HAP-1 (cell line): Measurements from ENCODE around the gene PLPP7.

Source experiments
- DNase-seq, 2 experiments: peaks; one replicate each; pipeline ENCODE4 v3.0.0-alpha.2; 2016 to 2020; ENCODE audit warnings: low spot score in 2 of 2
- H3K27me3 ChIP-seq: fragments of 250-450 bp; sonication (Bioruptor Pico); 2 replicates; pipeline ENCODE4 v1.5.1; 2020; ENCODE audit warnings: low read depth, mild to moderate bottlenecking, moderate library complexity
- H3K36me3 ChIP-seq: fragments of 250-450 bp; sonication (Bioruptor Pico); replicated peaks from 2 replicates; pipeline ENCODE4 v1.5.1; 2020; ENCODE audit warnings: mild to moderate bottlenecking
- H3K4me1 ChIP-seq: fragments of 250-450 bp; sonication (Bioruptor Pico); 2 replicates; pipeline ENCODE4 v1.5.1; 2020; ENCODE audit warnings: mild to moderate bottlenecking
- H3K4me3 ChIP-seq: fragments of 250-450 bp; sonication (Bioruptor Pico); 2 replicates; pipeline ENCODE4 v1.5.1; 2020; ENCODE audit warnings: mild to moderate bottlenecking, moderate library complexity
- H3K9me3 ChIP-seq: fragments of 250-450 bp; sonication (Bioruptor Pico); 2 replicates; pipeline ENCODE4 v1.5.1; 2020; ENCODE audit warnings: mild to moderate bottlenecking, moderate library complexity
- in situ Hi-C: fragments of 300-500 bp; cut with MboI; formaldehyde crosslinking; loops from 3 replicates; pipeline ENCODE4 v1.14.3; 2020; ENCODE audit warnings: low sequenced_read_pairs, inconsistent platforms, mixed read lengths

PLPP7 gene

GRCh38 chr9:131298341-131298740 is 8.8 kb downstream of the PLPP7 start:
- Histone ChIP-seq H3K4me3 (no peak overlapping the region), H3K27me3 (no peaks in the 10 kb centered on the region), H3K9me3 (no peaks in the 10 kb centered on the region), H3K4me1 (no peaks in the 10 kb centered on the region), H3K36me3 (no peaks in the 10 kb centered on the region)
- no peak for DNase-seq
- in situ Hi-C loops = no loop called here

DNA sequence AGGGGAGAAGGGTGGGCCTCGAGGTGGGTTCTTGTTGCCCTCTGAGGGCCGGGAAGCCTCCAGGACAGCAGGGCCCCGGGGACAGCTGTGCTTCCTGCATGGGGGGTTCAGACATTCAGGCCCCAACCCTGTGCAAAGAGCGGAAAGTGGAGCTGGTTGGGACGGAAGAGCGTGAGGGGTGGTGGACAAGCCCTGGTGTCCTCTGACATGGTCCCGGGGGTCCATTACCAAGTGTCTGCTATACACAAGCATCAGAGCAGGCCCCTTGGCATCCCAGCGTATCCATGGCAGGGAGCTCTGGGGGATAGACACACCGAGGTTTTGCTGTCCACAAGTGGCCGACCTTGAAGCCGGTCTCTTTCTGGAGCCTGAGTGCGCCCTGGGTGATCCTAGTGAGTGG is 9.3 kb downstream of the PLPP7 start:
- DNase-seq = no peak
- no peak overlapping the region for H3K4me3 ChIP-seq
- no peaks in the 10 kb centered on the region for H3K4me1 ChIP-seq
- H3K9me3 ChIP-seq = no peaks in the 10 kb centered on the region
- in situ Hi-C loops = no loop called here
- no peaks in the 10 kb centered on the region for H3K36me3 ChIP-seq
- H3K27me3 ChIP-seq = no peaks in the 10 kb centered on the region

DNA sequence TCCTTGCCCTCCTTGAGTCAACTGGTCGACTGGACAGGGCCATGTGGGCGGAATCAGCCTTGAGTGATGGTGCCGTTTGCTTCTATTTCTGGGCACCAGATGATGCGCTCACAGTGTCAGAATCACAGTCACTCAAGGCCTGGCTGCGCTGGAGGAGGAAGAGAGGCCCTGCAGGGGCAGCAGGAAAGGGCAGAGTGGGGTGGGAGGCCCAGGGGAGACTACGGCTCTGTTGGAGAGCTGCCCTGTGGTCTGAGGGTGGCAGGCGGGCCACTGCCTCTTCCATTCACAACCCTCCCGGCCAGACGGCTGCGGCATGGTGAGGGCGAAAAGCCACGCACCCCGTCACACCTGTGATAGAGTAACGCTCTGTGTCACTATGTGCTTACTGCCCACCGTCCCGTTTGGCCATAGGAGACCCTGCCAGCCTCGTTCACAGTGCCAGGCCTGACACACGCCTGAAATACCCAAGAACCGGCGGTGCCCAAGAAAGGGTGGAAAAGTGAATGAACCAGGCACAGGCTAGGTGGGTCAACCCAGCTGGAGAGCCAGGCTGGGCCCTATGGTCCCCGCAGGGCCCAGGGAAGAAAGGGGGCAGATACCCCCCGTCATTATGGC is 9.9 kb downstream of the PLPP7 start:
- no peak for DNase-seq
- no peaks in the 10 kb centered on the region for H3K4me1 ChIP-seq
- H3K27me3 ChIP-seq = no peaks in the 10 kb centered on the region
- in situ Hi-C loops = no loop called here
- no peak overlapping the region for H3K4me3 ChIP-seq
- no peaks in the 10 kb centered on the region for H3K9me3 ChIP-seq
- H3K36me3 ChIP-seq = no peaks in the 10 kb centered on the region

DNA sequence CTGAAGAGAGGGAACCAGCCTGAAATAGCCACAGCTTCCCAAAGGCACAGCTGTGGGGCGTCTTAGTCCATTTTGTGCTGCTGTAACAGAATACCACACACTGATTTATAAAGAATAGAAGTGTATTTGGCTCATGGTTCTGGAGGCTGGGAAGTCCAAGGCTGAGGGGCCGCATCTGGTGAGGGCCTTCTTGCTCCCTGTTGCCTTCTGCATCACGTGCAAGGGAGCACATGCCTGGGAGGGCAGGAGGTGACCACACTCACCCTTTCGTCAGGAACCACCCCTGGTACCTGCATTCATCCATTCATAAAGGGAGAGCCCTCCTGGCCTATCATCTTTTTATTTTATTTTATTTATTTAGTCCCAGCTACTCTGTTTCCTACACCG is 10.4 kb downstream of the PLPP7 start:
- no peak for DNase-seq
- Histone ChIP-seq H3K27me3 (no peaks in the 10 kb centered on the region), H3K36me3 (no peaks in the 10 kb centered on the region), H3K4me3 (no peak overlapping the region), H3K9me3 (no peaks in the 10 kb centered on the region), H3K4me1 (no peaks in the 10 kb centered on the region)
- in situ Hi-C loops = no loop called here

GRCh38 chr9:131300444-131300843 is 10.9 kb downstream of the PLPP7 start:
- in situ Hi-C loops = no loop called here
- DNase-seq = no peak
- H3K27me3 ChIP-seq = no peaks in the 10 kb centered on the region
- no peaks in the 10 kb centered on the region for H3K4me1 ChIP-seq
- H3K9me3 ChIP-seq = no peaks in the 10 kb centered on the region
- H3K36me3 ChIP-seq = no peaks in the 10 kb centered on the region
- H3K4me3 ChIP-seq = no peak overlapping the region

DNA sequence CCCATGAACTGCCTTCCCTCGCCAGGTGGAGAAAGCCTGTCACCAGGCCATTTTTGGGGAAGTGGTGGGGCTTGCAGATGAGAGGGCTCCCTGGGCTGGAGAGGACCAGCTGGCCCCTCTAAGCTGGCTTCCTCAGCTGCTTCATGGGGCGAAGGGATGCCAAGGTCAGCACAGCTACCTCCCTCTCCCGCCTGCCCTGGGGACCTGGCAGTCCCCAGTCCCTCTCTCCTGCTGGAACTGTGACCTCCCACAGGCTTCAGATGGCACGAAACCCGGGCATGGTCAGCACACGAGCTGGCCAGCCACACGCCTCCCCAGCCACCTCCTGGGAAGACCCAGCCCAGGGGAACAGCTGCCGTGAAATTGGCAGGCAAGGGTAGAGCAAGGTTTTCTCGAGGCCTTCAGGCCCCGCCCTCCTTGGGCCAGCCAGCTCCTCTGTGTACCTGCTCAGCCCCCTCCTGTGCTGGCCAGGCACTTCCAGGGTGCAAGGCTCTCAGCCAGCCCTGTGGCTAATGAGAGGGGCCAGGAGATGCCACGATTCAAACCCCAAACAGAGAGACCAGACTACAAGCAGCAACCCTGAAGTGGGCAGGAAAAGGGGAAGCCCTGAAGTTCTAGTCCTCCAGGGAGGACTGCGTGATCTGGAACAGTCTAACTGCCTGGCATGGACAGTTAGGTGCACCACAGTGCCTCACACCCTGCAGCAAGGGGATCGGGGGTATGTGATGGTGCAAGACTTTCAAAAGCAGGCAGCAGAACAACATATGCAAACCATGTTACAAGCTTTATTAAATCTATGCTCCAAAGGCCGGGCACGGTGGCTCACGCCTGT is 12.9 kb downstream of the PLPP7 start:
- in situ Hi-C loops = no loop called here
- no peaks in the 10 kb centered on the region for H3K36me3 ChIP-seq
- DNase-seq = no peak
- H3K27me3 ChIP-seq = no peaks in the 10 kb centered on the region
- no peaks in the 10 kb centered on the region for H3K4me1 ChIP-seq
- H3K9me3 ChIP-seq = no peaks in the 10 kb centered on the region
- no peak overlapping the region for H3K4me3 ChIP-seq

- Histone ChIP-seq H3K9me3 (no peaks in the 10 kb centered on the region), H3K4me3 (no peak overlapping the region), H3K27me3 (no peaks in the 10 kb centered on the region), H3K4me1 (no peaks in the 10 kb centered on the region), H3K36me3 (no peaks in the 10 kb centered on the region)
- in situ Hi-C loops = no loop called here
- DNase-seq = no peak
Observed at GRCh38 chr9:131303381-131304321, 14.1 kb downstream of the PLPP7 start.

DNA sequence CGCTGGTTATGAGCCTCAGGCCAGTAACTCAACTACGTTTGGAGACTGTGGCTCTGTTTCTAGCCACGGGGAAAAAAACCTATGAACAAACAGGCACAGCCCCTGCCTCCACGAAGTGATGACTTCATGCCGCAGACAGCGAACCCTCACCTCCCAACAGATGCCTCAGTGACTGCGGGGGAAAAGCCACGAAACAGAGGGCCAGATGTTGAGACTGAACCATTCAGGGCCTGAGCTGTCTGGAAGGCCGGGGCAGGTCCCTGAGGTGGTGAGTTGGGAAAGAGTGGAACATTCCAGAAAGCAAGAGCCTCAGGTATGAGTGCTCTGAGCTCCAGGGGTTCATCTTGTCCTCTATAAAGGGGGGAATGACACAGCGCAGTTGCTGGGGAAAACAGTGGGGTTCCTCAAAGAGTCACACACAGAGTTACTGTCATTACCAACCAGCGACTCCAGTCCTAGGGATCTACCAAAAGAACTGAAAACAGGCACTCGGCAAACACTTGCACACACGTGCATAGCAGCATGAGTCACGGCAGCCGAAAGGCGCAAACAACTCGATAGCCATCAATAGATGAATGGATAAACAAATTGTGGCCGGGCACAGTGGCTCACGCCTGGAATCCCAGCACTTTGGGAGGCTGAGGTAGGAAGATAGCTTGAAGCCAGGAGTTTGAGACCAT is 15.3 kb downstream of the PLPP7 start:
- in situ Hi-C loops = no loop called here
- no peaks in the 10 kb centered on the region for H3K9me3 ChIP-seq
- H3K4me1 ChIP-seq = no peaks in the 10 kb centered on the region
- H3K27me3 ChIP-seq = no peaks in the 10 kb centered on the region
- H3K4me3 ChIP-seq = no peak overlapping the region
- DNase-seq = no peak
- H3K36me3 ChIP-seq = no peaks in the 10 kb centered on the region

GRCh38 chr9:131306397-131307004 is 17.0 kb downstream of the PLPP7 start:
- in situ Hi-C loops = no loop called here
- H3K9me3 ChIP-seq = no peaks in the 10 kb centered on the region
- H3K4me1 ChIP-seq = no peaks in the 10 kb centered on the region
- H3K36me3 ChIP-seq = no peaks in the 10 kb centered on the region
- no peak overlapping the region for H3K4me3 ChIP-seq
- no peaks in the 10 kb centered on the region for H3K27me3 ChIP-seq
- DNase-seq = no peak

DNA sequence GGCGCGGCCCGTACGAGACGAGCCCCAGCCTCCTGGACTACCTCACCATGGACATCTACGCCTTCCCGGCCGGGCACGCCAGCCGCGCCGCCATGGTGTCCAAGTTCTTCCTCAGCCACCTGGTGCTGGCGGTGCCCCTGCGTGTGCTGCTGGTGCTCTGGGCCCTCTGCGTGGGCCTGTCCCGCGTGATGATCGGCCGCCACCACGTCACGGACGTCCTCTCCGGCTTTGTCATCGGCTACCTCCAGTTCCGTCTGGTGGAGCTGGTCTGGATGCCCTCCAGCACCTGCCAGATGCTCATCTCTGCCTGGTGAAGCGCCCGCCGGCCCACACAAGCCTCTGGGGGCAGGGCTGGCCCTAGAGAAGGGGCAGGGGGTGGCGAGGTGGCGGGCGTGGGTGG is 18.5 kb downstream of the PLPP7 start:
- Histone ChIP-seq H3K4me3 (no peak overlapping the region), H3K4me1 (peaks cover 2% of the 10 kb centered on the region), H3K27me3 (no peaks in the 10 kb centered on the region), H3K9me3 (no peaks in the 10 kb centered on the region), H3K36me3 (no peaks in the 10 kb centered on the region)
- in situ Hi-C loops = no loop called here
- no peak for DNase-seq

- in situ Hi-C loops = no loop called here
- Histone ChIP-seq H3K4me1 (peaks cover 5% of the 10 kb centered on the region), H3K27me3 (no peaks in the 10 kb centered on the region), H3K9me3 (no peaks in the 10 kb centered on the region), H3K4me3 (no peak overlapping the region), H3K36me3 (no peaks in the 10 kb centered on the region)
- no peak for DNase-seq
Observed at GRCh38 chr9:131308452-131308851, 18.9 kb downstream of the PLPP7 start.

- Histone ChIP-seq H3K4me3 (no peak overlapping the region), H3K36me3 (no peaks in the 10 kb centered on the region), H3K4me1 (peaks cover 5% of the 10 kb centered on the region), H3K9me3 (no peaks in the 10 kb centered on the region), H3K27me3 (no peaks in the 10 kb centered on the region)
- in situ Hi-C loops = no loop called here
- no peak for DNase-seq
Observed at GRCh38 chr9:131308906-131309529, 19.5 kb downstream of the PLPP7 start.
